Bronchial epithelial cell (primary cell): ENCODE data around the gene SLC36A2. TPM values are rescaled to one million over a fixed set of nuclear protein-coding genes. Genes with fewer than 3 reads are reported as not detected.

Experiments used
- DNase-seq: peaks from one replicate; pipeline ENCODE4 v3.0.0-alpha.2; 2010; ENCODE audit warnings: low read depth
- FAIRE-seq: peaks from 2 replicates; lab custom pipeline; 2011; peaks lifted over from hg19 to GRCh38; lab: Jason Lieb, UNC
- H3K27me3 ChIP-seq: 2 replicates; pipeline ENCODE4 v1.5.1; 2011; ENCODE audit warnings: low read length; ENCODE audit not compliant: control insufficient read depth, insufficient read depth
- H3K36me3 ChIP-seq: 2 replicates; pipeline ENCODE4 v1.5.1; 2011; ENCODE audit warnings: low read length; ENCODE audit not compliant: control insufficient read depth, insufficient read depth
- H3K4me3 ChIP-seq: 2 replicates; pipeline ENCODE4 v1.5.1; 2011; ENCODE audit warnings: mild to moderate bottlenecking, low read depth, low read length, control low read depth
- total RNA-seq: library from RNA; depleted of rRNA; stranded (reverse); fragments of >200 nt; gene quantifications from 2 replicates; pipeline ENCODE4 v1.2.1, GENCODE V29; 2014
- TF ChIP-seq, protein P1 (sequence below): IDR thresholded peaks from 2 replicates; pipeline ENCODE4 v1.5.1; 2011; ENCODE audit warnings: mild to moderate bottlenecking, moderate library complexity, low read length, control low read depth, inconsistent platforms; ENCODE audit not compliant: insufficient read depth, severe bottlenecking

SLC36A2 gene
- total RNA-seq, 1 donor from 2014 or later, result not detected

- Histone ChIP-seq H3K27me3 (no peaks in the 10 kb centered on the region), H3K4me3 (no peak overlapping the region), H3K36me3 (no peaks in the 10 kb centered on the region)
- FAIRE-seq (no peak), DNase-seq (no peak)
- TF ChIP-seq, protein P1, sequence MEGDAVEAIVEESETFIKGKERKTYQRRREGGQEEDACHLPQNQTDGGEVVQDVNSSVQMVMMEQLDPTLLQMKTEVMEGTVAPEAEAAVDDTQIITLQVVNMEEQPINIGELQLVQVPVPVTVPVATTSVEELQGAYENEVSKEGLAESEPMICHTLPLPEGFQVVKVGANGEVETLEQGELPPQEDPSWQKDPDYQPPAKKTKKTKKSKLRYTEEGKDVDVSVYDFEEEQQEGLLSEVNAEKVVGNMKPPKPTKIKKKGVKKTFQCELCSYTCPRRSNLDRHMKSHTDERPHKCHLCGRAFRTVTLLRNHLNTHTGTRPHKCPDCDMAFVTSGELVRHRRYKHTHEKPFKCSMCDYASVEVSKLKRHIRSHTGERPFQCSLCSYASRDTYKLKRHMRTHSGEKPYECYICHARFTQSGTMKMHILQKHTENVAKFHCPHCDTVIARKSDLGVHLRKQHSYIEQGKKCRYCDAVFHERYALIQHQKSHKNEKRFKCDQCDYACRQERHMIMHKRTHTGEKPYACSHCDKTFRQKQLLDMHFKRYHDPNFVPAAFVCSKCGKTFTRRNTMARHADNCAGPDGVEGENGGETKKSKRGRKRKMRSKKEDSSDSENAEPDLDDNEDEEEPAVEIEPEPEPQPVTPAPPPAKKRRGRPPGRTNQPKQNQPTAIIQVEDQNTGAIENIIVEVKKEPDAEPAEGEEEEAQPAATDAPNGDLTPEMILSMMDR, result no peak
Observed at GRCh38 chr5:151283120-151283825, 64.1 kb downstream of the SLC36A2 start.

DNA sequence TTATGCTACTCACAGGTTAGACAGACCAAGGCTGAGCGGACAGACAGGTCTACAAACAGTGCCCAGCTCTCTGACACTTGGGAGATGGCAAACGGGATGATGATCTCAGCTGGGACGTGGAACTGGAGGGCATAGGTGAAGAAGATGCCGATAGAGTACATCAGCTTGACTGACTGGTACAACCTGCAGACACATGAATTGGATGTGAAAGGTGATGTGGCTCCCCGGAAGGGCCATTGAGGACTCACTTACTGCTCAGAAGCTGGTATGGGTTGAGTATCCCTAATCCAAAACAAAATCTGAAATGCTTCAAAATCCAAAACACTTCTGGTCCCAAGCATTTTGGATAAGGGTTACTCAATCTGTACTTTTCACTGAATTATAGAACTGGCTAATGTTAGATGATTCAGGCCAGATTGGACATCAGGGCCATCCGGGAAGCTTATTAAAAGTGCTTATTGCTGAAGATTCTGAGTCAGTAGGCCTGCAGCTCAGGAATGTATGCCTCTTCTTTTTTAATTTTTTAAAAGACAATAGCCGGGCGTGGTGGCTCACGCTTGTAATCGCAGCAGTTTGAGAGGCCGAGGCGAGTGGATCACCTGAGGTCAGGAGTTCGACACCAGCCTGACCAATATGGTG, 66.2 kb downstream of the SLC36A2 start:
- TF ChIP-seq, protein P1, result no peak
- Histone ChIP-seq H3K27me3 (no peaks in the 10 kb centered on the region), H3K36me3 (no peaks in the 10 kb centered on the region), H3K4me3 (no peak overlapping the region)
- FAIRE-seq, result peak; percentile 68
- no peak for DNase-seq

GRCh38 chr5:151280443-151280842, 66.9 kb downstream of the SLC36A2 start:
- H3K4me3 ChIP-seq, result no peak overlapping the region
- no peaks in the 10 kb centered on the region for H3K27me3 ChIP-seq
- TF ChIP-seq, protein P1, result no peak
- FAIRE-seq, result no peak
- no peaks in the 10 kb centered on the region for H3K36me3 ChIP-seq
- DNase-seq, result peak; percentile 68

DNA sequence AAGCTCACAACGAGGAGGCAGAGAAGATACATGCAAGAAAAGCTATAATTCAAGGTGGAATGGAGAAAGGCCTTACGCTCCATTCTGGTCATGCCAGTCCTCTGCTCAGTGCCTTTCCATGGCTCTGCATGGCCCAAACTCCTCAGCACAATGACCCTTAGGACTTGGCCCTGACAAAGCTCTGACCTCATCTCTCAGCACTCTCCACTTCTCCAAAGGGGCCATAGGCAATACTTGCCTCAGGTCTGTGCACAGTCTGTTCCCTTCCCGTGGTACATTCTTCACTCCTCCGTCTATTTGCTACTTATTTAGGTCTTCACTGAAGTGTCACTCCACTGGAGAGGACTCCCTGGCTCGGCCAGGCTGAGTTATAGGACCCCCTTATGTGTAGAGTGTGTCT, 68.5 kb downstream of the SLC36A2 start:
- TF ChIP-seq, protein P1, result no peak
- no peaks in the 10 kb centered on the region for H3K27me3 ChIP-seq
- H3K36me3 ChIP-seq, result no peaks in the 10 kb centered on the region
- FAIRE-seq, result no peak
- no peak overlapping the region for H3K4me3 ChIP-seq
- DNase-seq, result no peak

- H3K4me3 ChIP-seq, result no peak overlapping the region
Observed at GRCh38 chr5:151275803-151276202, 71.6 kb downstream of the SLC36A2 start.

More at GRCh38 chr5:151275803-151276202, 71.6 kb downstream of the SLC36A2 start:
- FAIRE-seq (no peak), DNase-seq (no peak)
- TF ChIP-seq, protein P1, result no peak
- H3K27me3 ChIP-seq, result no peaks in the 10 kb centered on the region
- H3K36me3 ChIP-seq, result no peaks in the 10 kb centered on the region
